B cell (primary cell): ENCODE results near the gene ANKRD42. TPM values are rescaled to one million over a fixed set of nuclear protein-coding genes. Genes with fewer than 3 reads are reported as not detected.

Experiments
- ATAC-seq: fragments of 200-7000 bp; cut with Tn5 transposase; one replicate; pipeline ENCODE4 v1.10.0; 2021; ENCODE audit warnings: low read depth, mild to moderate bottlenecking, moderate number of reproducible peaks, moderate library complexity
- CTCF ChIA-PET: fragments of 350-600 bp; sonication (Branson Sonifier 250); formaldehyde crosslinking; loops from one replicate; lab custom pipeline; 2021; ENCODE audit warnings: antibody characterized with exemption, inconsistent platforms; lab: Charles Lee
- POLR2A ChIA-PET: fragments of 350-600 bp; sonication (Branson Sonifier 250); formaldehyde crosslinking; loops from one replicate; lab custom pipeline; 2021; ENCODE audit warnings: antibody characterized with exemption; lab: Charles Lee
- DNase-seq: peaks from one replicate; pipeline ENCODE4 v3.0.0; 2013
- H2AFZ ChIP-seq: 2 replicates; pipeline ENCODE4 v1.6.1; 2012; ENCODE audit warnings: mild to moderate bottlenecking, low read depth, low read length; ENCODE audit not compliant: insufficient read depth, poor library complexity, severe bottlenecking
- H3K27ac ChIP-seq, 2 donors: 1 replicate in 1 of 2; 2 replicates in 1 of 2; pipeline ENCODE4 v1.5.1; 2012 to 2013; ENCODE audit warnings: low read length in 2 of 2, mild to moderate bottlenecking in 2 of 2, moderate library complexity in 1 of 2
- H3K27me3 ChIP-seq, 4 experiments: fragments of 200-600 bp in 1 of 4; sonication (generic) in 1 of 4; replicated peaks in 1 of 4; 1 replicate in 2 of 4; 2 replicates in 2 of 4; pipeline versions ENCODE4 v1.6.1 to v1.7.0; 2013 to 2016; ENCODE audit warnings: low read length in 3 of 4, mild to moderate bottlenecking in 2 of 4, mixed read lengths in 1 of 4, moderate library complexity in 1 of 4; ENCODE audit not compliant: insufficient read depth in 4 of 4, control insufficient read depth in 3 of 4; ENCODE audit errors: control extremely low read depth in 1 of 4
- H3K36me3 ChIP-seq, 2 experiments: replicated peaks in 1 of 2; 1 replicate in 1 of 2; 2 replicates in 1 of 2; pipeline versions ENCODE4 v1.6.1 to v1.7.1; 2013; ENCODE audit warnings: low read length in 1 of 2; ENCODE audit not compliant: insufficient read depth in 2 of 2, control insufficient read depth in 1 of 2; ENCODE audit errors: control extremely low read depth in 1 of 2, extremely low read depth in 1 of 2
- H3K4me1 ChIP-seq, 2 donors: fragments of 200-600 bp in 1 of 2; sonication (generic) in 1 of 2; 1 replicate in 1 of 2; 2 replicates in 1 of 2; pipeline versions ENCODE4 v1.5.1 to v1.6.1; 2013 to 2017; ENCODE audit warnings: low read length in 2 of 2; ENCODE audit not compliant: control insufficient read depth in 2 of 2, insufficient read depth in 2 of 2
- H3K4me2 ChIP-seq: replicated peaks from 2 replicates; pipeline ENCODE3; 2012; ENCODE audit warnings: mild to moderate bottlenecking, low read depth, low read length; ENCODE audit not compliant: poor library complexity, severe bottlenecking
- H3K4me3 ChIP-seq, 5 experiments: fragments of 200-600 bp in 1 of 5; sonication (generic) in 1 of 5; 1 replicate in 3 of 5; 2 replicates in 2 of 5; pipeline versions ENCODE4 v1.5.1 to v1.7.0; 2011 to 2016; ENCODE audit warnings: low read length in 4 of 5, mild to moderate bottlenecking in 4 of 5, low read depth in 2 of 5, control low read depth in 1 of 5, moderate library complexity in 1 of 5; ENCODE audit not compliant: insufficient read depth in 1 of 5; ENCODE audit errors: control extremely low read depth in 1 of 5, extremely low read depth in 1 of 5
- H3K79me2 ChIP-seq: fragments of 200-600 bp; sonication (generic); one replicate; pipeline ENCODE4 v1.6.0; 2016; ENCODE audit warnings: low read length; ENCODE audit not compliant: control insufficient read depth, insufficient read depth
- H3K9ac ChIP-seq: fragments of 200-600 bp; sonication (generic); 2 replicates; pipeline ENCODE4 v1.6.1; 2017; ENCODE audit warnings: mild to moderate bottlenecking, low read length, moderate library complexity
- H3K9me3 ChIP-seq, 3 donors: one replicate each; pipeline versions ENCODE4 v1.6.1 to v1.7.1; 2013; ENCODE audit warnings: low read length in 2 of 3; ENCODE audit not compliant: control insufficient read depth in 2 of 3, insufficient read depth in 1 of 3; ENCODE audit errors: control extremely low read depth in 1 of 3
- H4K20me1 ChIP-seq: 2 replicates; pipeline ENCODE4 v1.6.0; 2012; ENCODE audit warnings: mild to moderate bottlenecking, low read length; ENCODE audit not compliant: insufficient read depth, control insufficient read depth, poor library complexity, severe bottlenecking
- H3K27ac Mint-ChIP-seq: one replicate; pipeline ENCODE4 v1.8.0; 2021; ENCODE audit warnings: mixed read lengths
- H3K27me3 Mint-ChIP-seq: one replicate; pipeline ENCODE4 v1.8.0; 2021; ENCODE audit warnings: mixed read lengths
- H3K4me1 Mint-ChIP-seq: one replicate; pipeline ENCODE4 v1.8.0; 2021; ENCODE audit warnings: mixed read lengths
- H3K4me3 Mint-ChIP-seq: one replicate; pipeline ENCODE4 v1.8.0; 2021; ENCODE audit warnings: mixed read lengths
- H3K9me3 Mint-ChIP-seq: one replicate; pipeline ENCODE4 v1.8.0; 2022; ENCODE audit warnings: mixed read lengths; ENCODE audit not compliant: insufficient read depth
- EZH2 ChIP-seq: IDR thresholded peaks from 2 replicates; pipeline ENCODE4 v1.6.1; 2012; ENCODE audit warnings: borderline replicate concordance, low read depth, mild to moderate bottlenecking, moderate library complexity, low read length; ENCODE audit not compliant: insufficient read depth, poor library complexity, severe bottlenecking
- WGBS: methylation state at CpG from one replicate; pipeline ENCODE4 v1.1.5; 2013; ENCODE audit warnings: missing lambda C conversion rate; ENCODE audit not compliant: insufficient coverage; 5-methylcytosine and 5-hydroxymethylcytosine counted together
- intact Hi-C: fragments of 100-400 bp; cut with micrococcal nuclease; formaldehyde crosslinking; loops from one replicate; pipeline ENCODE4 v1.10.0; 2022
- polyA plus RNA-seq: library from polyadenylated mRNA; depleted of rRNA; stranded (reverse); fragments of >200 nt; gene quantifications from 2 replicates; pipeline ENCODE4 v1.2.3, GENCODE V29; 2012
- total RNA-seq, 2 donors: library from RNA; stranded (reverse); fragments of 120-200 nt in 1 of 2; gene quantifications; 1 replicate in 1 of 2; 2 replicates in 1 of 2; pipeline versions ENCODE4 v1.2.3 to v1.2.4, GENCODE V29; 2013 to 2022
- TF ChIP-seq, protein P1 (sequence below): fragments of 200-600 bp; IDR thresholded peaks from one replicate; pipeline ENCODE4 v1.8.0; 2022; ENCODE audit warnings: antibody characterized with exemption, mild to moderate bottlenecking

ANKRD42 gene
- total and polyA plus RNA-seq, 2 donors (not counting 1 experiment from before 2014, with no cell fraction given), result 4.1 to 13.3 TPM

DNA sequence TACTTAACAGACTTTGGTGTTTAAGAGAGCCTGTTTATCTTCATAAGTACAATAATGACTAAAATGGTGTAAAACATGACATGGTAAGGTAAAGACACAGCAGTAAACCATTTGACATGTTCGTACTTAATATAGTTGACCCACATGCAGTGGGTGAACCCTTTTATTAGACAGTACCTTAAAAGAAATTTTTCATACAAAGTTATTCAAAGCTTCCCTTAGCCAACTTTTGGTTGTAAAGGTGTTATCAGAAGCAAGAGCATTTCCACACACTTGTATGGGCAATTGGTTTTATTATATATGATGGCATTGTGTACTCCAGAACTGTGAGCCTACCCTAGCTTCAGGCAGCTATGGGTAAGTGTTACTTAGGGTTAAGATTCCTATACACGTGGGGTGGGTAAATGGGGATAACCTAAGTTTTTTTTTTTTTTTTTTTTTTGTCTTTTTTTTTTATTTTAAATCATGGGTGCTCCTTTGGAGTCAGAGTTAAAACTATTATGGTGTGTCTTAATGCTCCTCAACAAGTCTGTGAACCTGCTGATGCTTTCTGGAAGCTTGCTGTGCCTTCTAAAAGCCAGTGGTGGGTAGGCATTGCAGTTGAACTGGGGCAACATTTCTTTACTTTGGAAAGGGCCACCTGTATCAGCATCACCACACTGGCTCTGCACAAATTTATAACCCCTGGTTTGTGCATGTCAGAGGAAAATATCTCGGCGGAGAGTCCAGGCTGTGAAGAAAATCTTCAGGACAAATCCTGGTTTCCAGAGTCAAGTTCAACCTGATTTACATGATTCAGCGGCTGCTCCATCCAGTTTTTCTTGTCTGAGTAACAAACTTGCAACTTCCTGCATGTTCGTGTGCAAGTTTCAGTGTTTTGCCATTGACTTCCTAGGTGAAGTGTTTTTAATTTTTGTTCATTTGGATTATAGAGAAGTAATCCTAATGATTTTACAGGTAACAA lies 33.3 kb upstream of the ANKRD42 start:
- Histone ChIP-seq H3K79me2 (peaks cover 91% of the 10 kb centered on the region), H3K9ac (peak overlapping the region; percentile 97), H4K20me1 (peaks cover 23% of the 10 kb centered on the region), H2AFZ (no peak overlapping the region), H3K36me3 (peaks cover 5 to 33% of the 10 kb centered on the region in 2 experiments), H3K9me3 (no peaks in the 10 kb centered on the region), H3K27me3 (no peaks in the 10 kb centered on the region), H3K4me1 (peaks cover 35 to 39% of the 10 kb centered on the region in 2 donors), H3K27ac (peak overlapping the region in 1 of 2 donors; percentile 98), H3K4me3 (peak overlapping the region; percentile 21 to 99 (median 86)), H3K4me2 (peak overlapping the region; percentile 78)
- TF ChIP-seq EZH2, result no peak
- TF ChIP-seq, protein P1, sequence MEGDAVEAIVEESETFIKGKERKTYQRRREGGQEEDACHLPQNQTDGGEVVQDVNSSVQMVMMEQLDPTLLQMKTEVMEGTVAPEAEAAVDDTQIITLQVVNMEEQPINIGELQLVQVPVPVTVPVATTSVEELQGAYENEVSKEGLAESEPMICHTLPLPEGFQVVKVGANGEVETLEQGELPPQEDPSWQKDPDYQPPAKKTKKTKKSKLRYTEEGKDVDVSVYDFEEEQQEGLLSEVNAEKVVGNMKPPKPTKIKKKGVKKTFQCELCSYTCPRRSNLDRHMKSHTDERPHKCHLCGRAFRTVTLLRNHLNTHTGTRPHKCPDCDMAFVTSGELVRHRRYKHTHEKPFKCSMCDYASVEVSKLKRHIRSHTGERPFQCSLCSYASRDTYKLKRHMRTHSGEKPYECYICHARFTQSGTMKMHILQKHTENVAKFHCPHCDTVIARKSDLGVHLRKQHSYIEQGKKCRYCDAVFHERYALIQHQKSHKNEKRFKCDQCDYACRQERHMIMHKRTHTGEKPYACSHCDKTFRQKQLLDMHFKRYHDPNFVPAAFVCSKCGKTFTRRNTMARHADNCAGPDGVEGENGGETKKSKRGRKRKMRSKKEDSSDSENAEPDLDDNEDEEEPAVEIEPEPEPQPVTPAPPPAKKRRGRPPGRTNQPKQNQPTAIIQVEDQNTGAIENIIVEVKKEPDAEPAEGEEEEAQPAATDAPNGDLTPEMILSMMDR, result no peak
- ChIA-PET POLR2A (interaction anchor here (0.6 to 0.7 kb wide), 4 partner anchors 98 to 138 kb away, joined by 4 to 12 read pairs (median 6); no protein-coding TSS in a partner anchor), CTCF (interaction anchor here (0.6 to 1.6 kb wide), 9 partner anchors 14 to 293 kb away, joined by 3 to 9 read pairs (median 3); partner anchors contain the start of gene DDIAS)
- ATAC-seq (no peak), DNase-seq (no peak)
- Mint-ChIP-seq H3K4me1 (peaks cover 56% of the 10 kb centered on the region), H3K27me3 (no peaks in the 10 kb centered on the region), H3K9me3 (no peaks in the 10 kb centered on the region), H3K27ac (peak overlapping the region; percentile 100), H3K4me3 (peak overlapping the region; percentile 98)
- intact Hi-C loops, result loop anchor here (2.0 kb wide), 1 partner anchor 13 kb away; no protein-coding TSS in a partner anchor
- 63% methylated on average over 3 of the region's 6 CpGs for WGBS
